ENCODE measurements around the gene UMODL1. TPM values are rescaled to one million over a fixed set of nuclear protein-coding genes. Genes with fewer than 3 reads are reported as not detected.

Gene UMODL1
- total and polyA plus RNA-seq, 2 donors: not detected

- DNase-seq (ENCODE audit: extremely low spot score): no peak
- no peaks in the 10 kb centered on the region for H3K36me3 ChIP-seq (ENCODE audit: insufficient read depth)
- no peak overlapping the region for H3K4me3 ChIP-seq (ENCODE audit: low read depth, low read length)
- WGBS: 90% methylated on average over 17 of the region's 17 CpGs
- H3K4me1 ChIP-seq (ENCODE audit: insufficient read depth): no peaks in the 10 kb centered on the region
- no peak overlapping the region for H3K27ac ChIP-seq (ENCODE audit: low read depth)
These were observed 27.2 kb upstream of the UMODL1 start for GRCh38 chr21:42043961-42044360.

- no peaks in the 10 kb centered on the region for H3K36me3 ChIP-seq (ENCODE audit: insufficient read depth)
- H3K27ac ChIP-seq (ENCODE audit: low read depth): no peak overlapping the region
- H3K4me3 ChIP-seq (ENCODE audit: low read depth, low read length): no peak overlapping the region
- WGBS: 89% methylated on average over 7 of the region's 7 CpGs
- DNase-seq (ENCODE audit: extremely low spot score): no peak
- no peaks in the 10 kb centered on the region for H3K4me1 ChIP-seq (ENCODE audit: insufficient read depth)
These were observed 26.1 kb upstream of the UMODL1 start for GRCh38 chr21:42044871-42045495.

GRCh38 chr21:42047821-42048613 lies 23.1 kb upstream of the UMODL1 start:
- H3K27ac ChIP-seq (ENCODE audit: low read depth): peak overlapping the region; percentile 63
- no peak for DNase-seq (ENCODE audit: extremely low spot score)
- no peaks in the 10 kb centered on the region for H3K4me1 ChIP-seq (ENCODE audit: insufficient read depth)
- H3K36me3 ChIP-seq (ENCODE audit: insufficient read depth): no peaks in the 10 kb centered on the region
- 74% methylated on average over 19 of the region's 19 CpGs for WGBS
- H3K4me3 ChIP-seq (ENCODE audit: low read depth, low read length): no peak overlapping the region

- Histone ChIP-seq H3K36me3 (ENCODE audit: insufficient read depth) (no peaks in the 10 kb centered on the region), H3K4me3 (ENCODE audit: low read depth, low read length) (no peak overlapping the region), H3K27ac (ENCODE audit: low read depth) (no peak overlapping the region), H3K4me1 (ENCODE audit: insufficient read depth) (no peaks in the 10 kb centered on the region)
- WGBS: 96% methylated on average over 10 of the region's 10 CpGs
- DNase-seq (ENCODE audit: extremely low spot score): no peak
These were observed 22.1 kb upstream of the UMODL1 start for GRCh38 chr21:42048870-42049577.

- Histone ChIP-seq H3K4me3 (ENCODE audit: low read depth, low read length) (no peak overlapping the region), H3K4me1 (ENCODE audit: insufficient read depth) (no peaks in the 10 kb centered on the region), H3K27ac (ENCODE audit: low read depth) (no peak overlapping the region), H3K36me3 (ENCODE audit: insufficient read depth) (no peaks in the 10 kb centered on the region)
- 91% methylated on average over 16 of the region's 16 CpGs for WGBS
- no peak for DNase-seq (ENCODE audit: extremely low spot score)
These were observed 21.3 kb upstream of the UMODL1 start for GRCh38 chr21:42049578-42050430.

- H3K36me3 ChIP-seq (ENCODE audit: insufficient read depth): no peaks in the 10 kb centered on the region
- H3K4me3 ChIP-seq (ENCODE audit: low read depth, low read length): no peak overlapping the region
- 48% methylated on average over 9 of the region's 9 CpGs for WGBS
- H3K4me1 ChIP-seq (ENCODE audit: insufficient read depth): no peaks in the 10 kb centered on the region
- DNase-seq (ENCODE audit: extremely low spot score): no peak
- H3K27ac ChIP-seq (ENCODE audit: low read depth): no peak overlapping the region
These were observed 19.3 kb upstream of the UMODL1 start for GRCh38 chr21:42051788-42052187.

GRCh38 chr21:42055425-42055824 lies 15.7 kb upstream of the UMODL1 start:
- H3K4me1 ChIP-seq (ENCODE audit: insufficient read depth): no peaks in the 10 kb centered on the region
- DNase-seq (ENCODE audit: extremely low spot score): no peak
- WGBS: 98% methylated on average over 9 of the region's 9 CpGs
- no peak overlapping the region for H3K4me3 ChIP-seq (ENCODE audit: low read depth, low read length)
- no peaks in the 10 kb centered on the region for H3K36me3 ChIP-seq (ENCODE audit: insufficient read depth)
- H3K27ac ChIP-seq (ENCODE audit: low read depth): no peak overlapping the region

GRCh38 chr21:42056468-42056867 lies 14.6 kb upstream of the UMODL1 start:
- Histone ChIP-seq H3K27ac (ENCODE audit: low read depth) (no peak overlapping the region), H3K36me3 (ENCODE audit: insufficient read depth) (no peaks in the 10 kb centered on the region), H3K4me3 (ENCODE audit: low read depth, low read length) (no peak overlapping the region), H3K4me1 (ENCODE audit: insufficient read depth) (no peaks in the 10 kb centered on the region)
- no peak for DNase-seq (ENCODE audit: extremely low spot score)
- 72% methylated on average over 11 of the region's 11 CpGs for WGBS

- H3K4me3 ChIP-seq (ENCODE audit: low read depth, low read length): no peak overlapping the region
- peak; percentile 74 for DNase-seq (ENCODE audit: extremely low spot score)
- H3K4me1 ChIP-seq (ENCODE audit: insufficient read depth): no peaks in the 10 kb centered on the region
- no peaks in the 10 kb centered on the region for H3K36me3 ChIP-seq (ENCODE audit: insufficient read depth)
- 34% methylated on average over 17 of the region's 17 CpGs for WGBS
- peak overlapping the region; percentile 14 for H3K27ac ChIP-seq (ENCODE audit: low read depth)
These were observed 14.0 kb upstream of the UMODL1 start for GRCh38 chr21:42056996-42057689.

GRCh38 chr21:42057851-42058437 lies 13.2 kb upstream of the UMODL1 start:
- Histone ChIP-seq H3K36me3 (ENCODE audit: insufficient read depth) (no peaks in the 10 kb centered on the region), H3K27ac (ENCODE audit: low read depth) (no peak overlapping the region), H3K4me1 (ENCODE audit: insufficient read depth) (no peaks in the 10 kb centered on the region), H3K4me3 (ENCODE audit: low read depth, low read length) (no peak overlapping the region)
- 67% methylated on average over 11 of the region's 11 CpGs for WGBS
- no peak for DNase-seq (ENCODE audit: extremely low spot score)

GRCh38 chr21:42058631-42059111 lies 12.4 kb upstream of the UMODL1 start:
- 96% methylated on average over 11 of the region's 11 CpGs for WGBS
- DNase-seq (ENCODE audit: extremely low spot score): no peak
- Histone ChIP-seq H3K27ac (ENCODE audit: low read depth) (no peak overlapping the region), H3K4me3 (ENCODE audit: low read depth, low read length) (no peak overlapping the region), H3K36me3 (ENCODE audit: insufficient read depth) (no peaks in the 10 kb centered on the region), H3K4me1 (ENCODE audit: insufficient read depth) (no peaks in the 10 kb centered on the region)

GRCh38 chr21:42059141-42059540 lies 12.0 kb upstream of the UMODL1 start:
- H3K27ac ChIP-seq (ENCODE audit: low read depth): no peak overlapping the region
- 90% methylated on average over 9 of the region's 9 CpGs for WGBS

More at GRCh38 chr21:42059141-42059540, 12.0 kb upstream of the UMODL1 start:
- H3K4me3 ChIP-seq (ENCODE audit: low read depth, low read length): no peak overlapping the region
- DNase-seq (ENCODE audit: extremely low spot score): no peak
- no peaks in the 10 kb centered on the region for H3K36me3 ChIP-seq (ENCODE audit: insufficient read depth)
- no peaks in the 10 kb centered on the region for H3K4me1 ChIP-seq (ENCODE audit: insufficient read depth)
